ENCODE measurements around the gene TCHP. TPM values are rescaled to one million over a fixed set of nuclear protein-coding genes. Genes with fewer than 3 reads are reported as not detected.

TCHP gene
- total RNA-seq, 1 donor from 2014 or later, result 11.2 TPM

- DNase-seq, result no peak
Measured at GRCh38 chr12:109963330-109963729, 63.3 kb downstream of the TCHP start.

GRCh38 chr12:109963743-109964429, 63.8 kb downstream of the TCHP start:
- DNase-seq, result no peak

GRCh38 chr12:109966546-109966945, 66.5 kb downstream of the TCHP start:
- no peak for DNase-seq

GRCh38 chr12:109967383-109968031, 67.4 kb downstream of the TCHP start:
- DNase-seq, result no peak

Small RNA genes lying within 50 kb of the gene (small RNA-seq; reads per million reads assigned to genes)
- gene RN7SL441P (ENCODE audit: low replicate concordance), result not detected

Other genes with a start within 250 kb of the TCHP start
- 1.4 TPM for gene FAM222A, start 186.4 kb upstream of the TCHP start, total RNA-seq
- gene TRPV4, start 66.9 kb upstream of the TCHP start, total RNA-seq, result 4.2 TPM
- gene GLTP, start 19.7 kb upstream of the TCHP start, total RNA-seq, result 82.9 TPM
- gene GIT2, start 96.1 kb downstream of the TCHP start, total RNA-seq, result 30.4 TPM
- 43.0 TPM for gene ANKRD13A, start 99.2 kb downstream of the TCHP start, total RNA-seq
- gene C12orf76, start 148.2 kb downstream of the TCHP start, total RNA-seq, result 13.1 TPM
- 21.9 TPM for gene IFT81, start 224.1 kb downstream of the TCHP start, total RNA-seq

Data from skin of body (tissue), 3 donors.